ENCODE data around the gene IFITM2. TPM values are rescaled to one million over a fixed set of nuclear protein-coding genes. Genes with fewer than 3 reads are reported as not detected.
"Not testable (repeated sequence)": the region's sequence is repeated elsewhere in the genome, so short reads cannot be mapped to it uniquely, and the experiment has no call there.

IFITM2 gene
- total RNA-seq, 1 experiment from 2014 or later, result 89.8 TPM

- no peak for DNase-seq (ENCODE audit: low read depth)
These were observed 33.2 kb downstream of the IFITM2 start for GRCh38 chr11:340539-341512.

DNA sequence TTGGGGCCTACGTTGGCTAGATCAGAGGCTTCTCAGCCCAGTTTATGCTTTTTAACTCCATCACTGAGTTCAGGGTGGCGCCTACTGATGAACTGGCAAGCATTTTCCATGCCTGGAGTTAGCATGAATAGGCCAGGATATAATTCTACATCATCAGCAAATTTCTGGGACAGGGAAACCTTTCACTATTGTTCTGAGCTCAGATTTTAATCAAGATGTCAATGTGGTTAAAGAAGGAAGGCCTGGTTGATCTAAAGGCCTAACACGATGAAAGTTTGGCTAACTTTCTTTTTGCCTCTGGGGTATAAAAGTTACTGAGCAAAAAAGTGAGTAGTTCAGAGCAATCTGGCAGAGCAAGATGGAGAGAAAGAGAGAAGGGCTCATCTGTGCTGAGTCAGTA is 34.7 kb downstream of the IFITM2 start:
- DNase-seq (ENCODE audit: low read depth), result peak; percentile 40

DNA sequence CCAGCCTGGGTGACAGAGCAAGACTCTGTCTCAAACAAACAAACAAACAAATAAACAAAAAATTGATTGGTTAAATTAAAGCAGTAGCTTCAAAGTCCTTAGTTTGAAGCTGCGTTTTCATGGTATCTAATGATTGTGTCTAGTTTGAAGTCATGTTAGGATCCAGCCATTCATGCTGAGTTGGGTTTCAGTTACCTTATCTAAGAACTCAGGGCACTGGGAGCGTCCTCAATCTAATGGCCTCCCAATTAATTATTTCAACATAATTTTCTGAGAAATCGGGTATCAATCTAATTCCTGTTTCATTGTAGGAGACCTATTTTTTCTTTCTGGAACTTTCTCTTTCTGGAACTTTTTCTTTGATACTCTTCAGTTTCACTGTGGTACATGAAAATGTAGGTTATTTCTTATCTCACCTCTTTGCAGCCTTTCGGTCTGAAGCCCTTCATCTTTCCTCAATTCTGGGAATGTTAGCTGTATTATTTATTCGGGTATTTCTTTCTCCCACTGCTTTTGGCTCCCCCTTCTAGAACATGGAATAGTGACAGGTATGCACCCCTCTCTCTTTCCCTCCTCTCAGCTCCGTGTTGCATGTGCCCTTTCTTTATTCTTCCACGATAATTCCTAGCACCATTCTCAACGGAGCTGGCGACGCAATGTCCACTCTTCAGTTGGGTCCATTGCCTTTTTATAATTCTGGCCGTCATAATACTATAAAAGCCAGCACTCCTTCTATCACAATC is 37.4 kb downstream of the IFITM2 start:
- DNase-seq (ENCODE audit: low read depth), result no peak

- no peak for DNase-seq (ENCODE audit: low read depth)
These were observed 38.9 kb downstream of the IFITM2 start for GRCh38 chr11:346529-346928.

GRCh38 chr11:349270-349954 is 41.8 kb downstream of the IFITM2 start:
- DNase-seq (ENCODE audit: low read depth), result not testable (repeated sequence)

DNA sequence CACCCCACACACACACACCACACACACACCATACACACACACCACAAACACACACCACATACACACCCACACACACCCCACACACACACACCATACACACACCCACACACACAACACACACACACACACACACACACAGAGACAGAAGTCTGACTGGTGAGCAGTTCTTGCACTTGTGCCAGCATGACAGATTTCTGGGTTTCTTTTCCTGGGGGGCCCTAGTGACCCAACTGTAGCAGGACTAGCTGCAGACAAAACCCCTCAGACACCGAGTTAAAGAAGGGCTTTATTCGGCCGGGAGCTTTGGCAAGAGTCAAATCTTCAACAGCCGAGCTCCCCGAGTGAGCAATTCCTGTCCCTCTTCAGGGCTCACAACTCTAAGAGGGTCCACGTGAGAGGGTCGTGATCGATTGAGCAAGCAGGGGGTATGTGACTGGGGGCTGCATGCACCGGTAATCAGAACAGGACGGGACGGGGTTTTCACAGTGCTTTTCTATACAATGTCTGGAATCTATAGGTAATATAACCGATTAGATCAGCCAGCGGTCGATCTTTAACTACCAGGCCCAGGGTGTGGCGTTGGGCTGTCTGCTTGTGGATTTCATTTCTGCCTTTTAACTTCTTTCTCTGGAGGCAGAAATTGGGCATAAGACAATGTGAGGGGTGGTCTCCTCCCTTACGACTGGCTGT is 42.6 kb downstream of the IFITM2 start:
- not testable (repeated sequence) for DNase-seq (ENCODE audit: low read depth)

DNA sequence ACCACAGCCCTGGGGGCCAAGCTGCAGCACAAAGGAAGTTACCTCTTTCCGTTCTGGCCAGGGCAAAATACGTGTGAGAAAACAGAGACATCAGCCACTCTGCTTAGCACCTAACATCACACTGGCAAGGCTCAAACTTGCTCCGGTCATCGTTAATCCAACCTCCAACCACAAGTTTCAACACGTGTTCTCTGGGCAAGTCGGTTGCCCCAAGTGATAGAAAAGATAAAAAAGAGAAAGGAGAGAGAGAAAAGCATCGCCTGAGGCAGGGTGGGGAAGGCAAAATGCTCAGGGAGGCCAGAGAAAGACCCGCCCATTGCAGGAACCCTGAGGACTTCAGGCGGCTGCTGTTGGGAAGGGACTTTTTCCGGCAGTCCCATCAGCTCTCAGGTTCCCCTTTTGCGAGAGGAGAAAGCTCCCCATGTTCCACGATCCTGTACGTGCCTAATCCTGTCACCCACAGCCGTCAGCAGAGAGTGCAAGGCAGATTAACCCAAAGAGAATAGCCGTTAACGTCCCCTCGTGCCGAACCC is 43.2 kb downstream of the IFITM2 start:
- DNase-seq (ENCODE audit: low read depth), result peak; percentile 67

- no peak for DNase-seq (ENCODE audit: low read depth)
These were observed 43.8 kb downstream of the IFITM2 start for GRCh38 chr11:351411-351810.

GRCh38 chr11:352456-353031 is 44.9 kb downstream of the IFITM2 start:
- no peak for DNase-seq (ENCODE audit: low read depth)

- peak; percentile 83 for DNase-seq (ENCODE audit: low read depth)
These were observed 45.7 kb downstream of the IFITM2 start for GRCh38 chr11:353179-353873.

DNA sequence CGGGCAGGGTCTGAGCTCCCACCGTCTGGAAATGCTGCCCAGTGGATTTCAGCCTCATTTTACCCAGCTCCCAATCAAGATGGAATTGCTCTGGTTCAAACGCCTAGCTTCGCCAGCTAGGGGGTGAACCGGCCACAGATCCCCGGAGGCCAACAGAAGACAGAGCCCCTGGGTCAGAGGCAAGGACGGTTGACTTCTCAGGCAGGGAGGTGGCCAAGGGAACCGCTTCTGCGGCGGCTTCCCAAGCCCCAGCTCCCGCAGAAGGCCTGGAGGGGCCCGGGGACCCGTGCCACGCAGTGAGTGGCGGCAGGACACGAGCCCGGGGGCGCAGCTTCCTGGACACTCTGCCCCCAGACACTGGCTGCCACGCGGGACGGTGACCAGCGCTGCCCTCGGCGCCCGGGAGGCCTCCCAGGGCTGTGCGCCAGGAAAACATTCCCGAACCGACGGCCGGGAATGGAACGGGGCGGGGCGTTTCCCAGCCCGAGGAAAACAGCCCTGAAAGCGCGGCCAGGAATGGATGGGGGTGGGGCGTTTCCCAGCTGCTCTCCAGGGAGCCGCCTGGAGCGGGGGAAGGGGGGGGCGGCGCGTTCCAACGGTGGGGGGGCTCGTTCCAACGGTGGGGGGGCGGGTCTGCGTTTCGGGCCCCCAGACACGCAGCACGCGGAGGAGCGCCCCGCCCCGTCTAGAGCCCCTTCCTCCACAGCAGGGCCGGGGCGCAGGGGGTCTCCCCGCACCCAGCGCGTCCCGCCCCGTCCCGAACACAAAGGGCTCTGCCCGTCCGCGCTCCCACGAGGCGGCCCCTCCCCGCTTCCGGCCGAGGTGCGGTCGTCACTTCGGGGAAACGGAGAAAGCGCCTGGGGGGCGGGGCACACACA is 48.2 kb downstream of the IFITM2 start:
- peak; percentile 91 for DNase-seq (ENCODE audit: low read depth)

DNA sequence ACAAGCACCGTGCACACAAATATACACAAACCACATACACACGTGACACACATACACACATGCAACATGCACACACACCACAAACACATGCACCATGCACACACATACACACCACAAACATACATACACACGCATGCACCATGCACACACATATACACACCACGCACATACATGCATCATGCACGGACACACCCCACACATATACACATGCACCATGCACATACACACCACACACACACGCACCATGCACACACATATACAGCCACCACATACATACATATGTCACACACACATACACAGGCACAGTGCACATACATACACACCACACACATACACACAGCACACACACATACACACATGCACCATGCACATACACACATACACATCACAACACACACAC is 49.0 kb downstream of the IFITM2 start:
- DNase-seq (ENCODE audit: low read depth), result no peak

DNA sequence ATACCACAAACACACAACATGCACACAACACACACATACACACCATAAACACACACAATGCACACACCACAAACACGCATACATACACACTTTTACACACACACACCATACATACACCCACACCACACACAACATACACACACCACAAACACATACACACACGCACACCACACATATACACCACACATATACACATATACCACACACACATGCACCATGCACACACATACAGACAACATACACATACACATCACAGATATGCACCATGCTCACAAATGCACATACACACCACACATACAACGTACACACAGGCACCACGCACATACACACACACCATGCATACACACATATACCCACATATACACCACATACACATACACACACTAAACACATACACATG is 50.0 kb downstream of the IFITM2 start:
- no peak for DNase-seq (ENCODE audit: low read depth)

- DNase-seq (ENCODE audit: low read depth), result no peak
These were observed 50.6 kb downstream of the IFITM2 start for GRCh38 chr11:358129-358800.
